Calu3 (cell line): ENCODE results near the gene GLIPR1L2. TPM values are rescaled to one million over a fixed set of nuclear protein-coding genes. Genes with fewer than 3 reads are reported as not detected.
A peak's percentile ranks its signal among the peaks of the same experiment; 100 is the strongest.

ENCODE experiments used
- BruUV-seq: library from RNA; stranded (reverse); fragments of 400-500 nt; replicated peaks from 2 replicates; lab custom pipeline; 2021; lab: Mats Ljungman, UMichigan
- CTCF ChIA-PET: fragments of 300-600 bp; sonication (Branson Sonifier 250); formaldehyde crosslinking; loops from one replicate; lab custom pipeline; 2022; ENCODE audit warnings: antibody characterized with exemption; lab: Charles Lee
- DNase-seq: peaks from one replicate; pipeline ENCODE4 v3.0.0; 2022
- H3K27ac Mint-ChIP-seq: one replicate; pipeline ENCODE4 v1.8.0; 2022; ENCODE audit warnings: mixed read lengths; ENCODE audit not compliant: unreplicated experiment
- H3K27me3 Mint-ChIP-seq: one replicate; pipeline ENCODE4 v1.8.0; 2022; ENCODE audit warnings: mixed read lengths; ENCODE audit not compliant: unreplicated experiment
- H3K36me3 Mint-ChIP-seq: one replicate; pipeline ENCODE4 v1.8.0; 2022; ENCODE audit warnings: mild to moderate bottlenecking, moderate library complexity, mixed read lengths; ENCODE audit not compliant: insufficient read depth, unreplicated experiment
- H3K4me1 Mint-ChIP-seq: one replicate; pipeline ENCODE4 v1.8.0; 2022; ENCODE audit warnings: mild to moderate bottlenecking, low read depth, mixed read lengths; ENCODE audit not compliant: unreplicated experiment
- H3K4me3 Mint-ChIP-seq: one replicate; pipeline ENCODE4 v1.8.0; 2022; ENCODE audit warnings: mild to moderate bottlenecking, low read depth, moderate library complexity, mixed read lengths; ENCODE audit not compliant: unreplicated experiment
- H3K9me3 Mint-ChIP-seq: one replicate; pipeline ENCODE4 v1.8.0; 2022; ENCODE audit warnings: low read depth, mixed read lengths; ENCODE audit not compliant: unreplicated experiment
- intact Hi-C: fragments of 100-400 bp; cut with micrococcal nuclease; formaldehyde crosslinking; loops from one replicate; pipeline ENCODE4 v1.10.0; 2022; ENCODE audit not compliant: unreplicated experiment
- total RNA-seq: library from RNA; stranded (reverse); gene quantifications from 2 replicates; pipeline ENCODE4 v1.2.3, GENCODE V29; 2022
- TF ChIP-seq, protein P1 (sequence below): fragments of 200-600 bp; IDR thresholded peaks from one replicate; pipeline ENCODE4 v1.8.0; 2022; ENCODE audit warnings: antibody characterized with exemption; ENCODE audit not compliant: unreplicated experiment

GLIPR1L2 gene
- total RNA-seq, 1 experiment from 2014 or later: 0.76 TPM

DNA sequence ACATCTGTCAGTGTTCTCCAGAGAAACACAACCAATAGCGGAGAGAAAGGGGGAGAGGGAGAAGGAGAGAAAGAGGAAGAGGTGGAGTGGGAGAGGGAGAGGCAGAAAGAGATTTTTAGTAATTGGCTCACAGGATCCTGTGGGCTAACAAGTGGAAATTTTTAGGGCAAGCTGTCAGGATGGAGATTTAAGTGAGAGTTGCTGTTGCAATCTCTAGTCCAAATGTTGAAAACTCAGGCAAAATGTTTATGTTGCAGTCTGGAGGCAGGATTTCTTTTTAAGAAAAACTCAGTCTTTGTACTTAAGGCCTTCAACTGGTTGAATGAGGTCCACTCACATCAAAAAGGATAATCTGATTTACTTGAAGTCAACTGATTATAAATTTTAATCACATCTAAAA is 12.5 kb upstream of the GLIPR1L2 start:
- TF ChIP-seq, protein P1, sequence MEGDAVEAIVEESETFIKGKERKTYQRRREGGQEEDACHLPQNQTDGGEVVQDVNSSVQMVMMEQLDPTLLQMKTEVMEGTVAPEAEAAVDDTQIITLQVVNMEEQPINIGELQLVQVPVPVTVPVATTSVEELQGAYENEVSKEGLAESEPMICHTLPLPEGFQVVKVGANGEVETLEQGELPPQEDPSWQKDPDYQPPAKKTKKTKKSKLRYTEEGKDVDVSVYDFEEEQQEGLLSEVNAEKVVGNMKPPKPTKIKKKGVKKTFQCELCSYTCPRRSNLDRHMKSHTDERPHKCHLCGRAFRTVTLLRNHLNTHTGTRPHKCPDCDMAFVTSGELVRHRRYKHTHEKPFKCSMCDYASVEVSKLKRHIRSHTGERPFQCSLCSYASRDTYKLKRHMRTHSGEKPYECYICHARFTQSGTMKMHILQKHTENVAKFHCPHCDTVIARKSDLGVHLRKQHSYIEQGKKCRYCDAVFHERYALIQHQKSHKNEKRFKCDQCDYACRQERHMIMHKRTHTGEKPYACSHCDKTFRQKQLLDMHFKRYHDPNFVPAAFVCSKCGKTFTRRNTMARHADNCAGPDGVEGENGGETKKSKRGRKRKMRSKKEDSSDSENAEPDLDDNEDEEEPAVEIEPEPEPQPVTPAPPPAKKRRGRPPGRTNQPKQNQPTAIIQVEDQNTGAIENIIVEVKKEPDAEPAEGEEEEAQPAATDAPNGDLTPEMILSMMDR: no peak
- no peak for DNase-seq
- intact Hi-C loops: no loop called here
- CTCF ChIA-PET: no interaction called here
- Mint-ChIP-seq H3K4me1 (no peaks in the 10 kb centered on the region), H3K36me3 (no peaks in the 10 kb centered on the region), H3K9me3 (peaks cover under 1% of the 10 kb centered on the region), H3K27ac (no peak overlapping the region), H3K4me3 (no peak overlapping the region), H3K27me3 (no peaks in the 10 kb centered on the region)
- no TSS peak for BruUV-seq

DNA sequence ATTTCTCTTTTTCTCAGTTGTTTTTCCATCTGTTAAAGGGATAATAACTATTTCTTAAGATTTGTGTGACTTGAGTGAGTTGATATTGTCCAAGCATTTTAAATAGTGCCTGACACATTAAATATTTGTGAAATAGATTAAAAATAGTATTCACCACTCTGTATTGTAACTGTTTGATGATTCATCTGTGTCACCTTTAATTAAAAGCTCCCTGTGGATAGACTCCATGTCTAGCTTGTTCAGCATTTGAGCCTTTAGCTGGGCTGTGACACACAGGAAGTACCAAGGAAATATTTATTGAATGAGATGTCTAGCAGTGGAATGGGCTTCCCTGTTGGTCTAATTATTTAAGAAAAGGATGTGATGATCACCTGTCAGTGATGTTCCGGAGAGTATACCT is 1.8 kb upstream of the GLIPR1L2 start:
- Mint-ChIP-seq H3K4me3 (peak overlapping the region; percentile 89), H3K9me3 (peaks cover 4% of the 10 kb centered on the region), H3K36me3 (peaks cover 19% of the 10 kb centered on the region), H3K4me1 (peaks cover 36% of the 10 kb centered on the region), H3K27me3 (no peaks in the 10 kb centered on the region), H3K27ac (peak overlapping the region; percentile 94)
- BruUV-seq: no TSS peak
- intact Hi-C loops: no loop called here
- peak; percentile 15 for DNase-seq
- CTCF ChIA-PET: interaction anchor here (1.0 kb wide), 1 partner anchor 55 kb away, joined by 5 read pairs; the partner anchor contains the start of gene GLIPR1L1
- TF ChIP-seq, protein P1: no peak

DNA sequence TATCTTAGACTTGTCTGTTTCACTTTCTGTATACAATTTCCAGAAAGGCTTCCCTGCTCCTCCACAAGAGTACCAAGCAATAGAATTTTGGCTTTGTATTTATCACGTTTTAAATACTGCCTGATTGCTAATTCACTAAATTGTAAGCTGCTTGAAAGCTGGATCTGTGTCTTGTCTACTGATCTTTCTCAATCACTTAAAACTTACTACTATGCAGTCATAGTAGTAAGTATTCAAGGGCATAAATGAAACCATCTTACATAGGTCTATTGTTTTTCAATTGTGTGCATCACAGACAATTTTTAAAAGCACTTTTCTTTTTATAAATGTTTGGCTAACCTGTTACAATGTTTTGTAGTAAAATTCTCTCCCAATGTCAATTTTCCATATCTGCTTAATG is 1.2 kb upstream of the GLIPR1L2 start:
- no peak for DNase-seq
- peak overlapping the region; percentile 89 for H3K4me3 Mint-ChIP-seq
- peaks cover 4% of the 10 kb centered on the region for H3K9me3 Mint-ChIP-seq
- peak overlapping the region; percentile 94 for H3K27ac Mint-ChIP-seq
- H3K36me3 Mint-ChIP-seq: peaks cover 19% of the 10 kb centered on the region
- TF ChIP-seq, protein P1: no peak
- CTCF ChIA-PET: interaction anchor here (1.0 kb wide), 1 partner anchor 55 kb away, joined by 5 read pairs; the partner anchor contains the start of gene GLIPR1L1
- BruUV-seq: no TSS peak
- H3K4me1 Mint-ChIP-seq: peaks cover 36% of the 10 kb centered on the region
- intact Hi-C loops: loop anchor here (2.0 kb wide), 3 partner anchors 55 to 99 kb away; partner anchors contain the start of genes GLIPR1 and GLIPR1L1
- H3K27me3 Mint-ChIP-seq: no peaks in the 10 kb centered on the region

DNA sequence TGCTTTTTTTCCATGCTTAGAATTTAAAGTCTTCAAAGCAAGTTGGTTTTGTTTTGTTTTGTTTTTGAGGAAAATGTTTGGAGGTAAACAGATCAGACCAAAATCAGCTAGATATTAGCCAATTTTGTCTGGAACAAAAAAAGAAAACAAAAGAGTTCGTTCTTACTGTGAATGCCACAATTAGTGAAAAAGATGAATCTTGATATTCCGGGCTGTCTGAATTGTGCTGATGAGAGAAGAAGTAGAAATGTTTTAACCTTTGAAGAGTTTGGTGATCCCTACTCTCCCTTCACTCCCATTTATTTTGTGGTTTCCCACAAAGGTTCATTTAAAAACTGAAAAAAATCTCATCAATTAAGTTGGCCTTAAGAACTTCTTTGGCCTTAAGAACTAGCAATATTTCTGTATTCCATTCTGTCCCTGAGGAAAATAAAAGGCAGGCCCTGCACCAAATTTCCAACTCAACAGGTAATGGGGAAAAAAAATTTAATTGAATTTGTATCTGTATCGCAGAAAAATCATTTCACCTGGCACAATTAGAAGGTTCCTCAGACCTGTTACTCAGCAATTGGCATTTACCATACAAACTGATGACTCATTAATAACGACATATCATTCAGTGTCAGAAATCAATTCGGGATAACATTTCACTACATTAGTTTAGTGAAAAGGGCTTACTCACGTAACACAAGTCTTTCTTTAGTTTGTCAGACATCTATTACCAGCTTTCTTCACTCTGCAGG is 562 bp upstream of the GLIPR1L2 start:
- intact Hi-C loops: loop anchor here (2.0 kb wide), 3 partner anchors 56 to 98 kb away; partner anchors contain the start of genes GLIPR1 and GLIPR1L1
- peaks cover 4% of the 10 kb centered on the region for H3K9me3 Mint-ChIP-seq
- peak overlapping the region; percentile 89 for H3K4me3 Mint-ChIP-seq
- DNase-seq: no peak
- CTCF ChIA-PET: interaction anchor here (0.7 to 2.8 kb wide), 13 partner anchors 27 to 1139 kb away, joined by 3 to 36 read pairs (median 6); partner anchors contain the start of genes GLIPR1, GLIPR1L1 and KRR1
- H3K27me3 Mint-ChIP-seq: no peaks in the 10 kb centered on the region
- H3K27ac Mint-ChIP-seq: peak overlapping the region; percentile 94
- H3K36me3 Mint-ChIP-seq: peaks cover 19% of the 10 kb centered on the region
- H3K4me1 Mint-ChIP-seq: peaks cover 36% of the 10 kb centered on the region
- TF ChIP-seq, protein P1: no peak
- BruUV-seq: TSS peak; percentile 76
